Ammon's horn (tissue), 1 donor: Measurements from ENCODE around the gene PSMD13.

ENCODE experiments used
- DNase-seq: peaks from one replicate; pipeline ENCODE4 v3.0.0-alpha.2; 2016; ENCODE audit warnings: low spot score

Gene PSMD13

GRCh38 chr11:204587-205109, 32.1 kb upstream of the PSMD13 start:
- DNase-seq, result no peak

DNA sequence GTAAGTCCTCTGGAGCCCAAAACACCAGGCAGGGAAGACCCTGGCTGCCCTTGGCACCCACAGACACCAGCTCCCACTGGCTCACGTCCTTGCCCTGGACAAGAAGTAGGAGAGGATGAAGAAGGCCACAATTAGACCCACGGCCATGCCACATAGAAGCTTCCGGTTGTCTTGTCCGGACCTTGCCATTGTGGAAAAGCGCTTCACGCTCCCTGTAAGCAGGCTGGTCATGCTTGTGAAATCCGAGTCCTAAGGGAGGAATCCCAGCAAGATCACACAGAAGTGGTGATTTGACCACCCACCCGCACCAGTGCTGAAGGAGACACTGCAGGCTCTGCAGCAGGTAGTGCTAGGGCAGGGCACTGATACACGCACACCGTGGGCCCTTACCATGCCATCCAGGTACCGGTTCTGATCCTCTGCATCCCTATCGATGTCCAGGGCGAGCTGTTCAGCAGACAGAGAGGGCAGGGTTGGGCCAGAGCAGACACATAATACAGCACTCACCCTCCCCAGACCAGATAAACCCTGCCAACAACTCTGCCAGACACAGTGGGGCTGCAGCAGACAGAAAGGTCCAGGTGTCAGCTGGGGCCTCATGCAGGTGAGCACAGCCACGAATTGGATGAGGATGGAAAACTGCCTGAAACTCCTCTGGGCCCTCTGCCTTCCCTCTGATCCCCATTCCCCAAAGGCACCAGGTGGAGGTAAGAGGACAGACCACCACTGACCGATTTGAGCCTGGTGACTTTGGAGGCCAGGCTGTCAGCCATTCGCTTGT, 31.4 kb upstream of the PSMD13 start:
- DNase-seq, result no peak

DNA sequence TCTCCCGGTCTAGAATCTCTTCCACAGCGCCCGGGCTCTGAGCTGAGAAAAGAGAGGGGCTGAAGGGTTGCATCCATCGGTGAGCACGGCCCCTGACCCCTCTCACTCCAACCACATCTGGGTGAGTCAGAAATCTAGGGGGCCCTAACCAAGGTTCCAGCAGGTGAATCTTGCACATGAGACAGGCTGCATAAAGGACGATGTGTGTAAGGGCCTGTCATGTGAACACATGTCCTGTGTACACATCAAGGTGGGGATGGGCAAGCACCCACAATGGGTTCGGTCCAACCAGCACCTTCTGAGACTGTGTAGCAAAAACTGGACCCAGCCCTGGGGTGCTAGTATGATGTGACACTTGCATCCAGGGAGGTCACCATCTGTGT, 30.8 kb upstream of the PSMD13 start:
- no peak for DNase-seq

DNA sequence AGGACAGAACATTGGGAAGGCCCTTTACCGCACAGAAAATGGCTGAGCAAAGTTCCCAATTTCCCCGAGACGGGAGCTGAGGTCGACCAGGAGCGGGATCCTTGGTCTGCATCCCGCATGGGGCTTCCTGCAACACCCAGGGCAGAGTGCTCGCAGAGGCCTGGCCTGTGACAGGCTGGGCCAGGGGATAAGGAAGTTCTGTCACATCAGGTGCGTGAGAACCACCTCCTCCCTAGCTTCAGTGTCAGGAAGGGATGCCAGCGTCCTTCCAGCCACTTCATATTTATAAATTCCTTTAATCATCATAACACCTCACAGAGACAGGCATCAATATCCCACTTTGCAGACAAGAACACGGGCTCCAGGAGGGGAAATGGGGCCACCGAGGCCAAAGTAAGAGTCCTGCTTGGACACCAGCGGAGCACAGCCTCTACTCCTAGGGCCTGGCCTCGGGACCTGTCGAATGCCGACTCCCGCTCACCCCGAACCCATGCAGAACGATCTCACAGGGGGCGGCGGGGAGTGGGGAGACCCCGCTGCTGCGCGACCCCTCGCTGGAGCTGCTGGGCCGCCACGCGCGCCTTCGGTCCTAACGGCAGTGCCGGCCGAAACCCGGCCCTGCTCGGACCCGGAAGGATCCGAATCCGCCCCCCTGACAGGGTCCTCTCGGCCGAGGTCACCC, 30.1 kb upstream of the PSMD13 start:
- DNase-seq, result no peak

- DNase-seq, result peak; percentile 99
Observed at GRCh38 chr11:207208-207862, 29.4 kb upstream of the PSMD13 start, which contains the start of the genes BET1L and RIC8A. BET1L (minus strand) TSS chr11:207399; CDS start chr11:207321, 78 bp downstream. RIC8A (plus strand) TSS chr11:207708; CDS start chr11:208855, 1,147 bp downstream.

- no peak for DNase-seq
Observed at GRCh38 chr11:207863-208180, 29.0 kb upstream of the PSMD13 start.

GRCh38 chr11:208181-208916, 28.4 kb upstream of the PSMD13 start:
- DNase-seq, result peak; percentile 72

DNA sequence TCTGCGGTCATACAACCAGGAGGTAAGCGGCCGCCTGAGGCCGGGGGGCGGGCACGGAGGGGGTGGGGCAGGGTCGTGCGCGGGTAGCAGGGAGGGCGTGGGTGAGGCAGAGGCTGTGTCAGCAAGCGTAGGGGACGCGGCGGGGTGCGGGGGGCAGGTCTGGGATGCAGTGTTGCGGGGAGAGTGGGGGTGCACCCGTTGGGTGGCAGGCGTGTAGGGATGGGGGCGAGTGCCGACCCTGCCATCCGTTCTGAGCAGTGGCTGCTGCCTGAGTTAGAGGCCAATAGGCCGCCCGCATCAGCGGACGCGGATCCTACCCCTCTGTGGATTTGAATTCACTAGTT, 27.9 kb upstream of the PSMD13 start:
- DNase-seq, result no peak

GRCh38 chr11:209275-210121, 27.3 kb upstream of the PSMD13 start:
- no peak for DNase-seq

- no peak for DNase-seq
Observed at GRCh38 chr11:210122-210802, 26.5 kb upstream of the PSMD13 start.

DNA sequence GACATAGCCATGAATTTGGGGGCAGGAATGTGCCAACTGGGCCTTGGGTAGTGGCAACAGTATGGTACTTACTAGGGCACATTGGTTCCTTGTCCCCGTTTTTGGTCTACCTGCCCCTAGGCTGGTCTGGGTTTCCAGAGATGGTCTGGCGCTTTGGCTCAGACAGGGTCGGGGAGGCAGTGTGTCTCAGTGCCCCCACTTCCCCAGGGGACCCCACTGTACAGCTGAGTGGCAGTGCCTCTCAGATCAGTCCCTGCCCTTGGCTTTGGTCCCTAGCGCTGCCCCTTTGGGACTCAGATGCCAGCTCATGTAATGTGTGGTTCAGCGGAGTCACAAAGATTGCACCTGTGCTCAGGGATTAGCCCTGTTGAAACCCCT, 26.0 kb upstream of the PSMD13 start:
- no peak for DNase-seq

DNA sequence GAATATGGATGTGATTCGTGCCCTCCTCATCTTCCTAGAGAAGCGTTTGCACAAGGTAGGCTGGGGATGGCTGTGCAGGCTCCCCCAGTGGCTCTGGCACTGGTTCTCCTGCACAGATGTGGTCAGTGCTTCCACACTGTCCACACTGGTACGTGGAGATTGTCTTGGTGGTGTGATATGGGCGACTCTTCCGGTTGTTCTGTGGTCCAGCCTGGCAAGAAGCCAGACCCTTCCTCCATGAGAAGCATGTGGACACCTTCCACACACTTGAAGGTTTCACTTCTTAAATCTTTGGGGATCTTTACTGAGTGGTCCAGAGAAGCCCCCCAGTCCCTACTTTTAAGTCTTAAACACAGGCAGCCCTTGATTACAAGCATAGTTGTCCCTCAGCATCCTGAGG, 25.5 kb upstream of the PSMD13 start:
- DNase-seq, result no peak

DNA sequence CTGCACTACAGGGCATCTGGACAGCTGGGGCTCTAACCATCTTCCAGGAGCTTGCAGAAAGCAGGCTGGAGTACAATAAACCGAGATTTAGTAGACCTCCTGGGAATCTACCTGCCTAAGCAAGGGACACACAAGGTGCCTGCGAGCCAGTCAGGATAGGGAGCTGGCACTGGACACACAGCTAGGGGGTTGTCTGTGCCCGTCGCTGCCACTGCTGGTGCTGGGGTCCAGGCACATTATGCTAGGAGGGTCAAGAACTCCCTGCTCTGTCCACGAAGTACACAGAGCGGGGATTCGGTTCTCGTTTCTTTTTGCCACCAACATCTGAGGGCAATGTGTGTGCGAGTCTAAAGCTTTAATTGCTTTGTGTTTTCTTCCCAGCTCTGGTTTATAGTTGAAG, 25.0 kb upstream of the PSMD13 start:
- no peak for DNase-seq

GRCh38 chr11:212150-213100, 24.4 kb upstream of the PSMD13 start:
- no peak for DNase-seq

- DNase-seq, result no peak
Observed at GRCh38 chr11:213111-213510, 23.7 kb upstream of the PSMD13 start.

DNA sequence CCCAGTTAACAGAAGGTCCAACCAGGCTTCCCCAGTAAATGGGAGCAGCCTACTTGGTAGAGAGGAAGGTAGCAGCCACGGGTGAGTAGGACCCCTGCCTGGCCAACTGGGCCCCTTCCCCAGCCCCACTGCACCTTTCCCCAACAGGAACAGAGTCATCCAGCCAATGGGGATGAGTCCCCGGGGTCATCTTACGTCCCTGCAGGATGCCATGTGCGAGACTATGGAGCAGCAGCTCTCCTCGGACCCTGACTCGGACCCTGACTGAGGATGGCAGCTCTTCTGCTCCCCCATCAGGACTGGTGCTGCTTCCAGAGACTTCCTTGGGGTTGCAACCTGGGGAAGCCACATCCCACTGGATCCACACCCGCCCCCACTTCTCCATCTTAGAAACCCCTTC, 22.7 kb upstream of the PSMD13 start:
- DNase-seq, result no peak

GRCh38 chr11:215581-216037, 21.2 kb upstream of the PSMD13 start:
- no peak for DNase-seq

- DNase-seq, result no peak
Observed at GRCh38 chr11:216081-216974, 20.4 kb upstream of the PSMD13 start.

- DNase-seq, result no peak
Observed at GRCh38 chr11:217704-218103, 19.1 kb upstream of the PSMD13 start.
